HG03520 (cell line): ENCODE results near the gene IQCK.

Experiments used
- ATAC-seq: cut with Tn5 transposase; IDR thresholded peaks from one replicate; pipeline ENCODE4 v1.9.1; 2021; ENCODE audit warnings: mild to moderate bottlenecking, moderate library complexity; ENCODE audit not compliant: unreplicated experiment

Gene IQCK

GRCh38 chr16:19830902-19831560 is 113.0 kb downstream of the IQCK start:
- no peak for ATAC-seq

- no peak for ATAC-seq
These were observed 113.6 kb downstream of the IQCK start for GRCh38 chr16:19831678-19832077.

GRCh38 chr16:19833176-19833575 is 115.1 kb downstream of the IQCK start:
- no peak for ATAC-seq

DNA sequence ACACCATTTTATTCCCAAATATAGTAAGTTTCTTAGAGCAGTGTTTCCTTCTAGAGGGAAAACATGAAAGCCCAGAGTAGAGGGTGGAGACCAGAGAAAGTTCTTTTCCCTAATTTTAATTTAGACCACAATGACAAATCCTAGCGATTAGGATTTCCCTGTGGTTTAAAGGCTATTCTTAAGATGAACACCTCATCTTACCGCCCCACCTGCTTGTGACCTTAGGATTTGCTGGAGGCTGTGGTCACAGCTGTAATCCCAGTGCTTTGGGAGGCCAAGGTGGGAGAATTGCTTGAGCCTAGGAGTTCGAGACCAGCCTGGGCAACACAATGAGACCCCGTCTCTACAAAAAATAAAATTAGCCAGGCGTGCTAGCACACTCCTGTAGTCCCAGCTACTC is 115.5 kb downstream of the IQCK start:
- no peak for ATAC-seq

GRCh38 chr16:19835196-19835595 is 117.1 kb downstream of the IQCK start:
- ATAC-seq, result no peak

DNA sequence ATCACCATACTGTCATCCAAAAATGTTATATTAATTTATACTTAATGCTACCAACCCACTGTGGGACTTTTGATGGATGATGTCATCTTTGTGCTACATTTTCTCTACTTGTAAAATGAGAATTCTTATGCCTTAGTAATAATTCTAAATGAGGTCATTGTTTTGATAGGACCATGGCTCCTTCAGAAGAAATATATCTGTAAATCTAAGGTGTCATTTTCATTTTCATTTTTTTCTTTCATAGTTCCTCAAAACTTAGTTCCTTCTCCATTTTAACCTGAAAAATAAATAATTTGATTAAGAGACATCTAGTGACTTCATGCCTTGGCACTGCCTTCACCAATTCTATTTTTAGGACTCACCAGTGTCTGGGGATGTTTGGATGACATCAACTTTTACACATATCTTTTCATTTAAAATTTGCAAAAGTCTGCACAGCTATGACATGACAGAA is 117.9 kb downstream of the IQCK start:
- ATAC-seq, result no peak

DNA sequence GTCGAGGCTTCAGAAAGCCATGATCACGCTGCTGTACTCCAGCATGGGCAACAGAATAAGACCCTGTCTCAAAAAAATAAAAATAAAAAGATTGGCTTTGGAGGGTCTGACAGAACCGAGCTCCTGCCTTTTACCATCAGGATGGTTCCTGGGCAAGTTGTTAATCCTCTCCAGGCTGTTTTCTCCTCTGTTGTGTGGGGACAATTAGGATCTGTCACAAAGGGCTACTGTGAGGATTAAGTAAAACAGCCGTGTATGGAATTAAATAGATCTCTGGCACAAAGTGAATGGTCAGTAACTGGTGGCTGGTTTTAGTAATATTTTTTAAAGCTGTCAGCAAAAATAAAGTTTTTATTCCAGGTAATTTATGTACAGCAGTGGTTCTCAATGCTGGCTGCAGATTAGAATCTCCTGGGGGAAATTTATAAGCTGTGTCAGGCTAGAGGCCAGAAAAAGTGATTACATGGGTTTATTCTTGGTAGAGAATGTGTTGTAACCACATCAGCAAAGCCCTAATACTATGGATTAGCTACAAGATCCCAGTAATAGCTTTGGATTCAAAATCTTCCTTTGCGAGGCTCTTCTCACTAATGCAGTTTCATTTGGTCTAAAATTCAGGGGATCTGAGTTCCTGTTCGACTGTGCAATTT is 119.4 kb downstream of the IQCK start:
- no peak for ATAC-seq

GRCh38 chr16:19837984-19838707 is 120.1 kb downstream of the IQCK start:
- no peak for ATAC-seq

GRCh38 chr16:19840524-19841110 is 122.5 kb downstream of the IQCK start:
- ATAC-seq, result no peak

GRCh38 chr16:19841184-19841583 is 123.1 kb downstream of the IQCK start:
- no peak for ATAC-seq

- no peak for ATAC-seq
These were observed 124.5 kb downstream of the IQCK start for GRCh38 chr16:19842426-19843157.

- no peak for ATAC-seq
These were observed 125.3 kb downstream of the IQCK start for GRCh38 chr16:19843371-19843770.

GRCh38 chr16:19844945-19845641 is 127.0 kb downstream of the IQCK start:
- ATAC-seq, result no peak

DNA sequence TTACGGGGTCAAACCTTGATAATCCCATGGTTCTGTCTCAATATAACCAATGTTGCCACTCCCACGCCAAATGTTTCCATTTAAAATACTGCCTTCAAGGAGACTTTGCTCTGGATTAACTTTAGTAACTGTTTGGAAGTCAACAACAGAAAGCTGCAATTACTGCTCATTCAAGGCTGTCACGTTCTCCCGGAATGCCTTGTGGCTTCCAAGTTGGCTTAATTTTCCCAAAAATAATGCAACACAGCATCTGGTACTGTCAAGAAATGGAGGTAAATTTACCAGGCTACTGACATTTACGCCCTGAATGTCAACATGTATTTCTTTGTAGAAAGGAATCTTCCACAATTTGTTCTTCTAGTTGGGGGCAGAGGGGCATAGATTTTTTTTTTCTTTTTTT is 128.4 kb downstream of the IQCK start:
- no peak for ATAC-seq

GRCh38 chr16:19848756-19849155 is 130.7 kb downstream of the IQCK start:
- ATAC-seq, result no peak

GRCh38 chr16:19850131-19850817 is 132.2 kb downstream of the IQCK start:
- no peak for ATAC-seq

GRCh38 chr16:19851476-19851875 is 133.4 kb downstream of the IQCK start:
- no peak for ATAC-seq

- ATAC-seq, result no peak
These were observed 135.2 kb downstream of the IQCK start for GRCh38 chr16:19853132-19853741.
